NCI-H446 treated with DMSO at 0.1 percent for 48 hours (cell line): ENCODE results near the gene SLC41A2.
"Not testable (repeated sequence)": the region's sequence is repeated elsewhere in the genome, so short reads cannot be mapped to it uniquely, and the experiment has no call there.

Experiments used
- DNase-seq: peaks from one replicate; lab custom pipeline; 2025; lab: John Stamatoyannopoulos, UW

SLC41A2 gene

GRCh38 chr12:104964167-104964855 is 6.2 kb upstream of the SLC41A2 start:
- no peak for DNase-seq

- DNase-seq = no peak
These were observed 5.7 kb upstream of the SLC41A2 start for GRCh38 chr12:104963757-104964156.

- no peak for DNase-seq
These were observed 2.4 kb upstream of the SLC41A2 start for GRCh38 chr12:104960464-104960863.

GRCh38 chr12:104959335-104959841 is 1.3 kb upstream of the SLC41A2 start:
- peak; percentile 23 for DNase-seq

- no peak for DNase-seq
These were observed 780 bp upstream of the SLC41A2 start for GRCh38 chr12:104958805-104959334.

GRCh38 chr12:104957719-104958000 is 430 bp downstream of the SLC41A2 start:
- DNase-seq = no peak

- DNase-seq = no peak
These were observed 996 bp downstream of the SLC41A2 start for GRCh38 chr12:104956870-104957718.

- DNase-seq = no peak
These were observed 2.4 kb downstream of the SLC41A2 start for GRCh38 chr12:104955703-104956102.

GRCh38 chr12:104953323-104953722 is 4.8 kb downstream of the SLC41A2 start:
- DNase-seq = no peak

- DNase-seq = no peak
These were observed 5.3 kb downstream of the SLC41A2 start for GRCh38 chr12:104952816-104953215.

GRCh38 chr12:104951759-104952509 is 6.2 kb downstream of the SLC41A2 start:
- DNase-seq = no peak

- DNase-seq = not testable (repeated sequence)
These were observed 9.4 kb downstream of the SLC41A2 start for GRCh38 chr12:104948716-104949115.

- DNase-seq = no peak
These were observed 13.8 kb downstream of the SLC41A2 start for GRCh38 chr12:104944252-104944651.

GRCh38 chr12:104943401-104943800 is 14.7 kb downstream of the SLC41A2 start:
- not testable (repeated sequence) for DNase-seq

GRCh38 chr12:104942075-104942474 is 16.0 kb downstream of the SLC41A2 start:
- DNase-seq = no peak

- DNase-seq = no peak
These were observed 16.6 kb downstream of the SLC41A2 start for GRCh38 chr12:104941454-104941853.

- DNase-seq = no peak
These were observed 19.0 kb downstream of the SLC41A2 start for GRCh38 chr12:104939089-104939488.

- no peak for DNase-seq
These were observed 19.7 kb downstream of the SLC41A2 start for GRCh38 chr12:104938371-104938770.

- no peak for DNase-seq
These were observed 22.2 kb downstream of the SLC41A2 start for GRCh38 chr12:104935886-104936285.

- DNase-seq = no peak
These were observed 24.3 kb downstream of the SLC41A2 start for GRCh38 chr12:104933778-104934177.

- DNase-seq = no peak
These were observed 25.0 kb downstream of the SLC41A2 start for GRCh38 chr12:104933128-104933527.
